Suprapubic skin (tissue), 4 donors: ENCODE measurements around the gene MYO9A. TPM values are rescaled to one million over a fixed set of nuclear protein-coding genes. Genes with fewer than 3 reads are reported as not detected.

ENCODE experiments used
- DNase-seq, 2 donors: peaks; one replicate each; pipeline ENCODE4 v3.0.0-alpha.2; 2019; ENCODE audit warnings: low spot score in 2 of 2
- H3K27ac ChIP-seq: fragments of 200-600 bp; sonication (generic); one replicate; pipeline ENCODE4 v1.5.1; 2019
- H3K27me3 ChIP-seq: fragments of 200-600 bp; sonication (generic); one replicate; pipeline ENCODE4 v1.5.1; 2019
- H3K36me3 ChIP-seq: fragments of 200-600 bp; sonication (generic); one replicate; pipeline ENCODE4 v1.5.1; 2019
- H3K4me1 ChIP-seq: fragments of 200-600 bp; sonication (generic); one replicate; pipeline ENCODE4 v1.5.1; 2019
- H3K4me3 ChIP-seq: fragments of 200-600 bp; sonication (generic); one replicate; pipeline ENCODE4 v1.5.1; 2019; ENCODE audit warnings: mild to moderate bottlenecking
- H3K9me3 ChIP-seq: fragments of 200-600 bp; sonication (generic); one replicate; pipeline ENCODE4 v1.5.1; 2019
- EP300 ChIP-seq: sonication (generic); formaldehyde crosslinking; IDR thresholded peaks from one replicate; pipeline ENCODE4 v1.6.1; 2017; ENCODE audit warnings: antibody characterized with exemption
- POLR2A ChIP-seq, 2 donors: fragments of 450-650 bp; IDR thresholded peaks; one replicate each; pipeline ENCODE4 v1.6.1; 2017; ENCODE audit warnings: antibody characterized with exemption in 2 of 2, mild to moderate bottlenecking in 2 of 2, moderate library complexity in 2 of 2
- POLR2AphosphoS5 ChIP-seq, 3 donors: sonication (generic); formaldehyde crosslinking; IDR thresholded peaks; one replicate each; pipeline ENCODE4 v1.6.1; 2017; ENCODE audit warnings: antibody characterized with exemption in 3 of 3
- WGBS: methylation state at CpG from one replicate; pipeline ENCODE4 v1.1.5; 2018; 5-methylcytosine and 5-hydroxymethylcytosine counted together
- total RNA-seq, 4 donors: library from RNA; depleted of rRNA; stranded (reverse); fragments of >200 nt; gene quantifications; one replicate each; pipeline ENCODE4 v1.1.0, GENCODE V29; 2016
- TF ChIP-seq, protein P1 (sequence below), 2 donors: fragments of 200-600 bp in 1 of 2; fragments of 450-650 bp in 1 of 2; sonication (generic) in 1 of 2; IDR thresholded peaks; one replicate each; pipeline ENCODE4 v1.5.1; 2016 to 2019; ENCODE audit warnings: antibody characterized with exemption in 2 of 2, mild to moderate bottlenecking in 1 of 2, moderate library complexity in 1 of 2

MYO9A gene
- total RNA-seq, 4 donors from 2014 or later = 54.0 to 89.7 (median 61.8) TPM

DNA sequence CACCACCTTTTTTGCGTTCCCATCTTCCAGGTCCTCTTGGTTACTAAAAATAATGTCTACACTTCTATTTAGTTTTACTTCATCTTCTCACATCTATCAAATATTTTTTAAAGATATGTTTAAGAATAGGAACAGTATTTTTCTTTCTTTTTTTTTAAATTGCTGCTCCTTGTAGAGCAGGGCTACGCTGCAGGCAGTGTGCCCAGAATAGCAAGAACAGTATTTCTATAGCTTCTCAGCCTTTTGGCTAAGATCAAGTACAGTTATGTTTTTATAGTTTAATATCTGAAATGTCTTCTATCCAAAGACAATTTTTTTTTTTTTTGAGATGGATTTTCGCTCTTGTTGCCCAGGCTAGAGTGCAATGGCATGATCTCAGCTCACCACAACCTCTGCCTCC, 73.0 kb downstream of the MYO9A start:
- 92% methylated on average over 3 of the region's 3 CpGs for WGBS
- peaks cover 26% of the 10 kb centered on the region for H3K36me3 ChIP-seq
- H3K4me3 ChIP-seq = no peak overlapping the region
- TF ChIP-seq POLR2AphosphoS5 (IDR thresholded peaks at IDR 0.05) (no peak), POLR2A (IDR thresholded peaks at IDR 0.05) (no peak), EP300 (no peak)
- TF ChIP-seq, protein P1, sequence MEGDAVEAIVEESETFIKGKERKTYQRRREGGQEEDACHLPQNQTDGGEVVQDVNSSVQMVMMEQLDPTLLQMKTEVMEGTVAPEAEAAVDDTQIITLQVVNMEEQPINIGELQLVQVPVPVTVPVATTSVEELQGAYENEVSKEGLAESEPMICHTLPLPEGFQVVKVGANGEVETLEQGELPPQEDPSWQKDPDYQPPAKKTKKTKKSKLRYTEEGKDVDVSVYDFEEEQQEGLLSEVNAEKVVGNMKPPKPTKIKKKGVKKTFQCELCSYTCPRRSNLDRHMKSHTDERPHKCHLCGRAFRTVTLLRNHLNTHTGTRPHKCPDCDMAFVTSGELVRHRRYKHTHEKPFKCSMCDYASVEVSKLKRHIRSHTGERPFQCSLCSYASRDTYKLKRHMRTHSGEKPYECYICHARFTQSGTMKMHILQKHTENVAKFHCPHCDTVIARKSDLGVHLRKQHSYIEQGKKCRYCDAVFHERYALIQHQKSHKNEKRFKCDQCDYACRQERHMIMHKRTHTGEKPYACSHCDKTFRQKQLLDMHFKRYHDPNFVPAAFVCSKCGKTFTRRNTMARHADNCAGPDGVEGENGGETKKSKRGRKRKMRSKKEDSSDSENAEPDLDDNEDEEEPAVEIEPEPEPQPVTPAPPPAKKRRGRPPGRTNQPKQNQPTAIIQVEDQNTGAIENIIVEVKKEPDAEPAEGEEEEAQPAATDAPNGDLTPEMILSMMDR (IDR thresholded peaks at IDR 0.05) = no peak
- H3K27me3 ChIP-seq = no peaks in the 10 kb centered on the region
- no peaks in the 10 kb centered on the region for H3K9me3 ChIP-seq
- DNase-seq = no peak
- H3K27ac ChIP-seq = no peak overlapping the region
- no peaks in the 10 kb centered on the region for H3K4me1 ChIP-seq

DNA sequence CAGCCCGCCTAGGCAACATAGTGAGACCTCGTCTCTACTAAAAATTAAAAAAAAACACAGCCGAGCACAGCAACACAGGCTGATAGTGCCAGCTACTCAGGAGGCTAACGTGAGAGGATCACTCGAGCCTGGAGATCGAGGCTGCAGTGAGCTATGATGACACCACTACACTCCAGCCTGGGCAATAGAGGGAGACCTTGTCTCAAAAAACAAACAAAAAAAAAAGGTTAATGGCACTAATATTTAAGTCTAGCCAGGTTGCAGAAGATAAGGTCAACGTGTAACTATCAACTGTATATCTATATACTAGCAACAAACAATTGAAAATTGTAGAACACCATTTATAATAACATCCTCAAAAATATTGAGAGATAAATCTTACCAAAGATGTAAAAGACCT, 75.1 kb downstream of the MYO9A start:
- no peak overlapping the region for H3K27ac ChIP-seq
- H3K36me3 ChIP-seq = peaks cover 29% of the 10 kb centered on the region
- DNase-seq = no peak
- TF ChIP-seq POLR2AphosphoS5 (IDR thresholded peaks at IDR 0.05) = no peak
- TF ChIP-seq, protein P1 (IDR thresholded peaks at IDR 0.05) = no peak
- no peak for TF ChIP-seq EP300
- TF ChIP-seq POLR2A (IDR thresholded peaks at IDR 0.05) = no peak
- H3K4me3 ChIP-seq = no peak overlapping the region
- no peaks in the 10 kb centered on the region for H3K4me1 ChIP-seq
- H3K27me3 ChIP-seq = no peaks in the 10 kb centered on the region
- H3K9me3 ChIP-seq = no peaks in the 10 kb centered on the region
- 92% methylated on average over 7 of the region's 7 CpGs for WGBS

DNA sequence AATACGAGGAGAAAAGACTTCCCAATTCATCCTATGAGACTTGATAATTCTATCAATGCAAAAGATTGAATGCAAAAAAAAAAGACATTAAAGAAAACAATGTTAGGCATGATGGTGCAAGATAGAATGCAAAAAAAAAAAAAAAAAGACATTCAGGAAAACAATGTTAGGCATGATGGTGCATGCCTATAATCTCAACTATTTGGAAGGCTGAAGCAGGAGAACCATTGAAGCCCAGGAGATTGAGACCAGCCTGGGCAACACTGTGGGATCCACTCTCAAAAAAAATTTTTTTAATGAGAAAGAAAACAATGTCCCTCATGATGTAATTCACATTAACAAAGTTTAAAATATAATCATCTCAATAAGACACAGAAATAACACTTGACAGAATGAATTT, 75.9 kb downstream of the MYO9A start:
- no peak overlapping the region for H3K27ac ChIP-seq
- no peak overlapping the region for H3K4me3 ChIP-seq
- TF ChIP-seq POLR2AphosphoS5 (IDR thresholded peaks at IDR 0.05) (no peak), EP300 (no peak), POLR2A (IDR thresholded peaks at IDR 0.05) (no peak)
- TF ChIP-seq, protein P1 (IDR thresholded peaks at IDR 0.05) = no peak
- H3K36me3 ChIP-seq = peaks cover 29% of the 10 kb centered on the region
- H3K4me1 ChIP-seq = no peaks in the 10 kb centered on the region
- 60% methylated on average over 1 of the region's 1 CpG for WGBS
- no peaks in the 10 kb centered on the region for H3K27me3 ChIP-seq
- no peak for DNase-seq
- no peaks in the 10 kb centered on the region for H3K9me3 ChIP-seq

DNA sequence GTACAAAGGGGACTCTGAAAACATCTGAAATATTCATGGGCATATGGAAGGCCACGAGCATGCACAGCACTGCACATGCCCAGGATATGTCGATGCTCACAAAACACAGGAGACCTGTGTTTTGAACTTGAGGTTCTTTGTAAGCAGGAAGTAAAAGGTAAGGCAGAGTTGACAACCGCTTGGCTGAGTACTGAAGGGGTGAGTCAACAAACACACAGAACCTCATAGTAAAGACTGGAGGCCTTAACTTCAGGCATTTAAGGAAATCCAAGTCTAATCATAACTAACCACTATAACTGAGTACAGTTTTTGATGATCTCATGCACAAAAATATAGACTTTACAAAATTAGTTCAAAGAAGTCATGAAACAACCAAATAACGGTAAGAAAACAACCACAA, 80.6 kb downstream of the MYO9A start:
- DNase-seq = no peak

DNA sequence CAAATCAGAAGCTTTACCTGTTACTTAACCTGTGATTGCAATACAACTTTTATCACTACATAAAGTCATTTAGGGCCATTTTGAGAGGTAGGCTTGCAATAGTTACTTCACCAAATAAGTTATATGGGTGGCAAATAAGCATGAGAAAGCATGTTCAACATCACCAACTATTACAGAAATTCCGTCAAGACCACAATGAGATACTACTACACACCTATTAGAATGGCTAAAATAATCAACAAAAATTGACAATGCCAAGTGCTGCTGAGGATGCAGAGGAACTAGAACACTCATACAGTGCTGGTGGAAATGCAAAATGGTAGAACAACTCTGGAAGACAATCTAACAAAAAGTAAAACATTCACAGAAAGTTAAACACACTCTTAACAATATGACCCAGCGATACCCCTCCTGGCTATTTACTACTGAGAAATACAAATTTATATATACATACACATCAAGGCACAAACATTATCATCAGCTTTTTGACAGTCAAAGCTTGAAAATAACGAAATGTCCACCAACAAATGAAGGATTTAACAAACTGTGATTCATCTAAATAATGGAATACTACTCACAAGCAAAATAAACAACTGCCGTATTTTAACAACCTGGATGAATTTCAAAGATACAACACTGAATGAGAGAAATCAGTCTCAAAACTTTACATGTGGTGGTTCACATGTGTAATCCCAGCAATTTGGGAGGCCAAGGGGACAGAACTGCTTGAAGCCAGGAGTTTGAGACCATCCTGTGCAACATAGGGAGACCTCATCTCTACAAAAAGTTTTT, 82.9 kb downstream of the MYO9A start:
- H3K4me3 ChIP-seq = no peak overlapping the region
- WGBS = 94% methylated on average over 4 of the region's 4 CpGs
- no peaks in the 10 kb centered on the region for H3K4me1 ChIP-seq
- no peak for DNase-seq
- H3K9me3 ChIP-seq = no peaks in the 10 kb centered on the region
- no peak overlapping the region for H3K27ac ChIP-seq
- H3K36me3 ChIP-seq = peaks cover 10% of the 10 kb centered on the region
- TF ChIP-seq POLR2AphosphoS5 (IDR thresholded peaks at IDR 0.05) (no peak), EP300 (no peak), POLR2A (IDR thresholded peaks at IDR 0.05) (no peak)
- TF ChIP-seq, protein P1 (IDR thresholded peaks at IDR 0.05) = no peak
- H3K27me3 ChIP-seq = no peaks in the 10 kb centered on the region

More for the DNA sequence above, 80.6 kb downstream of the MYO9A start:
- Histone ChIP-seq H3K4me3 (no peak overlapping the region), H3K27me3 (no peaks in the 10 kb centered on the region), H3K4me1 (no peaks in the 10 kb centered on the region), H3K36me3 (peaks cover 15% of the 10 kb centered on the region), H3K9me3 (no peaks in the 10 kb centered on the region), H3K27ac (no peak overlapping the region)
- TF ChIP-seq, protein P1 (IDR thresholded peaks at IDR 0.05) = no peak
- TF ChIP-seq EP300 = no peak
- TF ChIP-seq POLR2A (IDR thresholded peaks at IDR 0.05) = no peak
- no peak for TF ChIP-seq POLR2AphosphoS5 (IDR thresholded peaks at IDR 0.05)
- 97% methylated on average over 4 of the region's 4 CpGs for WGBS
